DOHH2 (cell line): ENCODE measurements around the gene SAMD4B.

Source experiments
- H3F3A ChIP-seq: fragments of 200-600 bp; sonication (generic), shearing (Covaris generic); 2 replicates; pipeline ENCODE4 v1.6.0; 2016; ENCODE audit warnings: antibody characterized with exemption, mild to moderate bottlenecking; ENCODE audit not compliant: control insufficient read depth, insufficient read depth
- H3K27ac ChIP-seq: fragments of 200-600 bp; sonication (generic); 2 replicates; pipeline ENCODE4 v1.5.1; 2014; ENCODE audit warnings: low read depth, mild to moderate bottlenecking, low read length, moderate library complexity
- H3K27me3 ChIP-seq: fragments of 200-600 bp; sonication (generic); 2 replicates; pipeline ENCODE4 v1.6.1; 2014; ENCODE audit warnings: mild to moderate bottlenecking, low read length, mixed read lengths; ENCODE audit not compliant: control insufficient read depth
- H3K36me3 ChIP-seq: fragments of 200-600 bp; sonication (generic); 2 replicates; pipeline ENCODE4 v1.6.1; 2014; ENCODE audit warnings: mild to moderate bottlenecking, low read length, moderate library complexity, mixed read lengths; ENCODE audit not compliant: control insufficient read depth
- H3K4me1 ChIP-seq: fragments of 200-600 bp; sonication (generic); 2 replicates; pipeline ENCODE4 v1.6.1; 2014; ENCODE audit warnings: mild to moderate bottlenecking, low read length, mixed read lengths; ENCODE audit not compliant: control insufficient read depth
- H3K4me2 ChIP-seq: fragments of 200-600 bp; sonication (generic); 2 replicates; pipeline ENCODE4 v1.6.0; 2014; ENCODE audit warnings: mild to moderate bottlenecking, low read length, moderate library complexity
- H3K4me3 ChIP-seq: fragments of 200-600 bp; sonication (generic); 2 replicates; pipeline ENCODE4 v1.5.1; 2014; ENCODE audit warnings: mild to moderate bottlenecking, low read length, mixed read lengths
- H3K79me2 ChIP-seq: fragments of 200-600 bp; sonication (generic); 2 replicates; pipeline ENCODE4 v1.6.1; 2014; ENCODE audit warnings: mild to moderate bottlenecking, low read length, mixed read lengths; ENCODE audit not compliant: control insufficient read depth
- H3K9me2 ChIP-seq: fragments of 200-600 bp; sonication (generic); replicated peaks from 2 replicates; pipeline ENCODE4 v1.6.1; 2014; ENCODE audit warnings: mild to moderate bottlenecking, low read length, mixed read lengths; ENCODE audit not compliant: control insufficient read depth
- H3K9me3 ChIP-seq: fragments of 200-600 bp; sonication (generic); 2 replicates; pipeline ENCODE4 v1.6.1; 2014; ENCODE audit warnings: antibody characterized with exemption, low read length, mixed read lengths; ENCODE audit not compliant: control insufficient read depth, insufficient read depth
- H4K20me1 ChIP-seq: fragments of 200-600 bp; sonication (generic); 2 replicates; pipeline ENCODE4 v1.6.0; 2014; ENCODE audit warnings: low read depth, mild to moderate bottlenecking, antibody characterized with exemption, low read length, moderate library complexity; ENCODE audit not compliant: control insufficient read depth, insufficient read depth
- CTCF ChIP-seq: fragments of 200-600 bp; sonication (generic); IDR thresholded peaks from one replicate; pipeline ENCODE4 v1.5.1; 2014; ENCODE audit warnings: antibody characterized with exemption, mild to moderate bottlenecking, low read depth, low read length; ENCODE audit not compliant: poor library complexity, severe bottlenecking
- EZH2phosphoT487 ChIP-seq: fragments of 200-600 bp; sonication (generic); IDR thresholded peaks from 2 replicates; pipeline ENCODE4 v1.6.1; 2017; ENCODE audit warnings: borderline replicate concordance, mild to moderate bottlenecking, antibody characterized with exemption, low read length, moderate library complexity, mixed read lengths

The SAMD4B gene

GRCh38 chr19:39306075-39306474 lies 36.1 kb upstream of the SAMD4B start:
- Histone ChIP-seq H3K9me2 (no peaks in the 10 kb centered on the region), H3K4me2 (no peak overlapping the region), H3K27me3 (no peaks in the 10 kb centered on the region), H3K4me1 (no peaks in the 10 kb centered on the region), H3K27ac (no peak overlapping the region), H4K20me1 (no peaks in the 10 kb centered on the region), H3K36me3 (no peaks in the 10 kb centered on the region), H3K79me2 (no peaks in the 10 kb centered on the region), H3K9me3 (no peaks in the 10 kb centered on the region), H3K4me3 (no peak overlapping the region), H3F3A (no peaks in the 10 kb centered on the region)
- no peak for TF ChIP-seq EZH2phosphoT487
- no peak for TF ChIP-seq CTCF

DNA sequence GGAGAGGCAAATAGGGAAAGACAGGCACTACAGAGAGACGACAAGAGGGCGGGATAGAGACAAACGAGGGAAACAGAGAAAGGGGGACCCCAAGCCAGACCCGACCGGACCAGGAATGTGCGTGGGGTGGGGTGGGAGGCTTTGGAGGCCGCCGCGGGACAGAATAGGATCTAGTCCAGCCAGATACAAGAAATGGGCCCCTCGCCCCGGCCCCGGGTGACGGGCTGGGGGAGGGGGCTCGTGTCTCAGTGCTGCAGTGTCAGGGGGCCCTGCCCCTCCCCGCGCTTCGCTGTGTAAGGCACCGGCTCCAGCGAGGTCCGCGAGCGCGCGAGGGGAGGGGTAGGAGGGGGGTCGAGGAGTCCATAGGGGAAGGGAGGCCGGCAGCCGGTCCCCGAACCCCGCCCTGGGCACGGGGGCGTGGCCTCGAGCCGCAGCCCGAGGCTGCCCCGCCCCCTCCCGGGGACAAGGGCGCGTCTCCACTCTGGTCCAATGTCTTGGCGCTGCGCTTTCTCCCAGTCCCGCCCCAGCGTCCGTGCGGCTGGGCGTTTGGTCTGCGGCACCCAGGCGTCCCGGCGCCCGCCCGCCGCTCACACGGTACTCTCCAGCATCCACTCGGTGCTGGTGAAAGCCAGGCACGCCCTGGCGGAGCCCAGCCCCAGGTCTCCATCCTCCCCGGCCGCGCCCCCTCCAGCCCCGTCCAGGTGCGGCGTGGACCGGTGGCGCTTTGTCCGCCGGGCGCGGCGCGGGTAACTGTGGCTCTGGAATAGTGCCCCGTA lies 35.0 kb upstream of the SAMD4B start:
- H3K27me3 ChIP-seq = no peaks in the 10 kb centered on the region
- no peaks in the 10 kb centered on the region for H3K79me2 ChIP-seq
- H3K4me2 ChIP-seq = no peak overlapping the region
- H3K9me3 ChIP-seq = no peaks in the 10 kb centered on the region
- H3K36me3 ChIP-seq = no peaks in the 10 kb centered on the region
- no peaks in the 10 kb centered on the region for H3K9me2 ChIP-seq
- no peaks in the 10 kb centered on the region for H3F3A ChIP-seq
- H3K4me3 ChIP-seq = no peak overlapping the region
- no peaks in the 10 kb centered on the region for H4K20me1 ChIP-seq
- H3K4me1 ChIP-seq = no peaks in the 10 kb centered on the region
- no peak overlapping the region for H3K27ac ChIP-seq
- TF ChIP-seq EZH2phosphoT487 (no peak), CTCF (no peak)

- Histone ChIP-seq H3F3A (no peaks in the 10 kb centered on the region), H4K20me1 (no peaks in the 10 kb centered on the region), H3K4me2 (no peak overlapping the region), H3K4me3 (no peak overlapping the region), H3K9me2 (no peaks in the 10 kb centered on the region), H3K79me2 (no peaks in the 10 kb centered on the region), H3K4me1 (no peaks in the 10 kb centered on the region), H3K36me3 (no peaks in the 10 kb centered on the region), H3K9me3 (no peaks in the 10 kb centered on the region), H3K27me3 (no peaks in the 10 kb centered on the region), H3K27ac (no peak overlapping the region)
- TF ChIP-seq CTCF (no peak), EZH2phosphoT487 (no peak)
Measured at GRCh38 chr19:39307822-39308530, 34.2 kb upstream of the SAMD4B start.
